SK-N-SH (cell line): ENCODE measurements around the gene ZNF142.

ENCODE experiments used
- MXI1 ChIP-seq: IDR thresholded peaks from 2 replicates; pipeline ENCODE4 v1.6.1; 2012; ENCODE audit warnings: mild to moderate bottlenecking, low read depth, low read length, improper control_type of control experiment
- RCOR1 ChIP-seq: fragments of 150-350 bp; IDR thresholded peaks from 2 replicates; pipeline ENCODE4 v1.6.1; 2017; ENCODE audit warnings: antibody characterized with exemption, low read length

DNA sequence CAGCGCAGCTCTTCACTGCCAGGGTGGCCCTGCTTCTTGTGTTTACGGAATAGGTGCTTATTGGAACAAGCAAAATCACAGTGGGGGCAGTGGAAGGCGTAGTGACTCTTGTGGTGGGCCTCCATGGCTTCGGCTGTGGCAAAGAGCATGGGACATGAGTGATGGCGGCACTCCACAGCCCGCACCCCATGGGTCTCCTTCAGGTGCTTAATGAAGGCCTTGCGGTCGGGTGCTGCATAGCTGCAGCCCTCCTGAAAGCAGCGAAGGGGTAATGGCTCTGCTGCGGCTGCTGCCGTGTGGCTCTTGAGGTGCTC, 10.7 kb downstream of the ZNF142 start:
- no peak for TF ChIP-seq MXI1
- TF ChIP-seq RCOR1, result no peak
